Measurements from ENCODE around the gene BCAT1. TPM values are rescaled to one million over a fixed set of nuclear protein-coding genes. Genes with fewer than 3 reads are reported as not detected.

Gene BCAT1
- total RNA-seq, 3 donors from 2014 or later, result 19.2 to 39.0 (median 25.6) TPM

DNA sequence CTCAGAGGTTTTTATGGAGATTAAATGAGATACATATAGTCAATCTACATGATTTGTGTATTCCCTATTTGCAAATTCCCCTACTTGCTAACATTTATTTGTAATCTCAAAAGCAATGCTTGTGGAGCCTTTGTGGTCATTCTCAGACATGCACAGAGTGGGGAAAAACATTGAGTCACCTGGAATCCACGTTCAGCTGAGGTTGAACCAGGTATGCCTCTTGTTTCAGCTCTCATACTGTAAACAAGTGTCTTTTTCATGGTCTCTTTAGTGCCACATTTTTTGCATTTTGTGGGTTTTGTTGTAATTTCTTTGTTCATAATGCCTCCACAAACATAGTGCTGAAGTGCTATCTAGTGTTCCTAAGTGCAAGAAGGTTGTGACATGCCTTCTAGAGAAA is 181.9 kb downstream of the BCAT1 start:
- no peak for DNase-seq
- Mint-ChIP-seq H3K4me3 (no peak overlapping the region), H3K27me3 (ENCODE audit: low read depth) (peaks cover 3% of the 10 kb centered on the region), H3K36me3 (ENCODE audit: insufficient read depth) (no peaks in the 10 kb centered on the region), H3K4me1 (ENCODE audit: low read depth) (no peaks in the 10 kb centered on the region), H3K9me3 (no peaks in the 10 kb centered on the region)
- ATAC-seq, result peak; percentile 65 to 74

DNA sequence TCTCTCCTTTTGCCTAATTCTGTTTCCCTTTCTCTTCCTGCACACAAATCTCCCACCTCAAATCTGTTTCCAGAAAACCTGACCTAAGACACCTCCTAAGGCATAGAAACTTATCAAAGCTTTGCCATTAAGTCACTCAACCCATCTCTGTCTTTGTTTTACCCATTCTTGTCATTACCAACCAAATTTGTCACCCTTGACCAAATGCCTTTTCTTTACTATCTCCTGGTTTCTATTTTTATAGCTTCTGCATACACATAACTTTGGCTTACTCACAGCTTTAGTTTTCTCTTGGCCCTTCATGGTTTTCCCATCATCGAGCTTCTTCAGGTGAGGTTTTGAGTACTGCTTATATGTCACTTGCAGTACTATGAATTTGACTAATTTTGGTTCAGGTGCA is 184.2 kb downstream of the BCAT1 start:
- DNase-seq, result no peak
- Mint-ChIP-seq H3K27me3 (ENCODE audit: low read depth) (peaks cover 2% of the 10 kb centered on the region), H3K9me3 (no peaks in the 10 kb centered on the region), H3K36me3 (ENCODE audit: insufficient read depth) (no peaks in the 10 kb centered on the region), H3K4me1 (ENCODE audit: low read depth) (no peaks in the 10 kb centered on the region), H3K4me3 (no peak overlapping the region)
- peak in 1 of 2 donors; percentile 20 for ATAC-seq

DNA sequence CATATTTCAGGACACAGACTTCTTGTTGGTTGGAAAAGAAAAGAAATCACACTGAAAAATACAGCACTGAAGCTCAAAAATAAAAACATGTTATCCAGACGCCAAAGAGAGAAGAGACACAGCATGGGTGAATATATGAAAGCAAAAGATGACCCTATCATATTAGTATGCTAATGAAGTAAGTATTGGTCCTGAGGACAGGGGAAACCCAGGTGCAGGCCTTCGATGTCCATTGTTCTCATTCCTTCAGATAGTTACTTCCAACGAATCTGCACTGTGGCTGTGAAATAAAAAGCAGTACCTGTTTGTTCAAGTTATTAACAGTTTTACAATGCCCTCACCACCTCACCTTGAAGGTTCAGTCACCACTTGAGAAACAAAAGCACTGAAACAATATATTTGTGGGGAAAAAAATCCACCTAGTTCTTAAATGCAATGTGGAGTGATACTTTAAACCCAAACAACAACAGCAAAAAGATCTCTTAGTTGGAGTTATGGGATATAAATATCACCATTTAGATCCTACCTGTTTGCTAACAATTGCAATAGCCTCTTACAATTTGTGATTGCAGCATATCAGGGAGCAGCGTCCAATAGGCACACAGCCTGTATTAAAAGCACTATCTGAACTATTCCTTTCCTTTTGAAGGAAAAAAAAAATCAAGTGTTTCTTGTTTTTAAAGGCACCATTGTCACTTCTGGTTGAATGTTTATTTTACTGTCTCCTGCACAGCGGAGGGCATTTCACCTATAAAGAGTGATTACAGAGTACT is 188.1 kb downstream of the BCAT1 start:
- H3K4me1 Mint-ChIP-seq (ENCODE audit: low read depth), result no peaks in the 10 kb centered on the region

DNA sequence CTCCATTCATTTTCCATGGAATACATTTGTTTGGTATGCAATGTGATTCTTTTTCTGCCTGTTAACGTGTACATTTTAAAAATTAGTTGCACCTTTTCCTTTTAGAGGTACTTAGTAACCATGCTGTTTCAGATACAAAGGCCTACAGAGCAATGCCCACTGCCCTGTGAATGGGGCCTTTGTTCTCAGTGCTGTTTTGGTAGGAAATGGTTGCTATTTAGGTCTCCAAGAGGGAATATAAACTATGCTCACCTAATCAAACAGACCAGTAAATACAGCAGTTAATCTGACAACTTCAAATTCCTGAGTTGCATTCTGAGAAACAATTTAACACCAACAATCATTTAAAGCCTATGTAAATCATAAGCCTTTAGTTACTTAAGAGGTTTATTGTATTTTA is 188.7 kb downstream of the BCAT1 start:
- Mint-ChIP-seq H3K4me1 (ENCODE audit: low read depth) (no peaks in the 10 kb centered on the region), H3K9me3 (no peaks in the 10 kb centered on the region), H3K36me3 (ENCODE audit: insufficient read depth) (no peaks in the 10 kb centered on the region), H3K4me3 (no peak overlapping the region), H3K27me3 (ENCODE audit: low read depth) (peaks cover 8% of the 10 kb centered on the region)
- no peak for DNase-seq
- ATAC-seq, result no peak

More for the DNA sequence above, 188.1 kb downstream of the BCAT1 start:
- ATAC-seq (no peak), DNase-seq (no peak)
- Mint-ChIP-seq H3K36me3 (ENCODE audit: insufficient read depth) (no peaks in the 10 kb centered on the region), H3K4me3 (no peak overlapping the region), H3K9me3 (no peaks in the 10 kb centered on the region), H3K27me3 (ENCODE audit: low read depth) (peaks cover 8% of the 10 kb centered on the region)

Other genes starting within 250 kb of the BCAT1 start
- gene DNAI7, start 246.1 kb upstream of the BCAT1 start, total RNA-seq, result not detected
- gene ETFRF1, start 246.1 kb upstream of the BCAT1 start, total RNA-seq, result 10 to 100 TPM; 10.5 to 11.7 (median 11.4) TPM

All from activated T-cell treated with anti-CD3 and anti-CD28 coated beads, Interleukin-2, amount 50 U/mL, for 4 hours (primary cell).